ENCODE measurements around the gene METTL26.

Gene METTL26

DNA sequence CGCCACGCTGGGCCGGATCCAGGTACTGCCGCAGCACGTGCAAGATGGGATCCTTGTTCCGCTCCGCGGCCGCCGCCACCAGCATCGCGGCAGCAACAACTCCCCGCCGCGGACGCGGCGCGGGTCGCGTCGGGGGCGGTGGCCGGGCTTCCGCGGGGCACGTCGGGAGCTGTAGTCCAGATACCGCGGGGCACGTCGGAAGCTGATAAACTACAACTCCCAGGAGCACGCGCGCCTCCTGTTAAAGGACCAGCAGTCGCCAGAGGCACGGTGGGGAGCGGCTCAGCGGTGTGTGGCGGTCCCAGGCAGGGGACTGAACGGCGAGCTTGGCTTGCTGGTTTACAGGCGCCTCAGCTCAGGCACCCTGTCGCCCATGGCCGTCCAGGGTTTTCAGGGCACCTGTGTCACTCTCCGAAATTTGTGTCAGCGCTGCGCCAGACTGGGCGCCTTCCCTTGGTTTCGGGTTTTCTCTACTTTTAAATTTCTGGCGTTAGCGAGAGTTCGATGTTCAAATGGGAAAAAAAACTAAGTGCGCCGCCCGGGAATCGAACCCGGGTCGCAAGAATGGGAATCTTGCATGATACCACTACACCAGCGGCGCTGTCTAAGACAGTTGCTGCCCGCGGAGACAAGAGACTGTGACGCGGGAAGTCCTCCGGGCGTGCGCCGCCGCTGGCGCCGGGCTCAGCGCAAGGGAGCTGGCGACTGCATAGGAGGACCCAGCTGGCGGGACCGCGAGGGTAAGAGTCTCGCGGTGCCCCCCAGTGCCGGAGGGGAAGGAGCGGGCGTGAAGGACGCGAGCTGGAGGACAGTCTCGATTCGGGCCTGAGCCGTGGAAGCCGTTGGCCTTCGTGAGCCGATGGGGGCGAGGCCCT lies at the start of gene METTL26:
TSS of gene METTL26 (minus strand) at position 100 of the 875 bp plus-strand sequence. CDS start at position 85, 15 bp downstream.
- DNase-seq (ENCODE audit: low read depth) = peak; percentile 84

GRCh38 chr16:684961-685696 lies 49.0 kb upstream of the METTL26 start:
- DNase-seq (ENCODE audit: low read depth) = no peak

GRCh38 chr16:684071-684794 lies 48.1 kb upstream of the METTL26 start, which contains the start of gene JMJD8:
JMJD8 (minus strand) TSS chr16:684334; CDS start chr16:684319, 15 bp downstream.
- peak; percentile 97 for DNase-seq (ENCODE audit: low read depth)

DNA sequence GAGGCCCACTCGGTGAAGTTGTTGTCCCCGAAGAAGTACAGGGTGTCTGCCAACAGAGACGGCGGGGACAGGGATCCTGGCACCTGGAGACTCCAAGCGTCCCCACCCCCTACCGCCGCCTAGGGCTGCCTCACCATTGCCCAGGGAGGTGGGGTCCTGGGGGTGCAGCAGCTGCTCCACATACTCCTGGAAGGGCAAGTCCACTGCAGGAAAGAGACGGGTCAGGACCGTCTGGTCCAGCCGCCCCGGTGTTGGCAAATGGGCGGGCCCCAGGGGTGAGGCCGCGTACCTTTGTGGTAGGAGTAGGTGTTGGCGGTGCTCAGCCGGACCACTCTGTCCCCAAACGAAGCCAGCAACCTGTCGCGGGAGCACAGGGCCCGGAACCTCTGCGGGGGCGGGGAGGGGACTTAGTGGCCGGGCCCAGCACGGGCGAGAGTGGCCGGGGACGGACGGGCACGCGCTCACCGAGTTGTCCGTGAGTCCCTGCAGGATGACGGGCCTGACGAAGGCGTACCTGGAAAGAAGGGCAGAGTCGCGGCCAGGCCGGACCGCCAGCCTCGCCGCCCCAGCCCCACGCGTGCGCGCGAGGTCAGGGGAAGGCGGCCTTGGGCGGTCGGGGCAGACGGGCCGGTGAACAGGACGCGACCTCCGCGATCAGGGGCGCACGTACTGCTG lies 47.4 kb upstream of the METTL26 start:
- no peak for DNase-seq (ENCODE audit: low read depth)

DNA sequence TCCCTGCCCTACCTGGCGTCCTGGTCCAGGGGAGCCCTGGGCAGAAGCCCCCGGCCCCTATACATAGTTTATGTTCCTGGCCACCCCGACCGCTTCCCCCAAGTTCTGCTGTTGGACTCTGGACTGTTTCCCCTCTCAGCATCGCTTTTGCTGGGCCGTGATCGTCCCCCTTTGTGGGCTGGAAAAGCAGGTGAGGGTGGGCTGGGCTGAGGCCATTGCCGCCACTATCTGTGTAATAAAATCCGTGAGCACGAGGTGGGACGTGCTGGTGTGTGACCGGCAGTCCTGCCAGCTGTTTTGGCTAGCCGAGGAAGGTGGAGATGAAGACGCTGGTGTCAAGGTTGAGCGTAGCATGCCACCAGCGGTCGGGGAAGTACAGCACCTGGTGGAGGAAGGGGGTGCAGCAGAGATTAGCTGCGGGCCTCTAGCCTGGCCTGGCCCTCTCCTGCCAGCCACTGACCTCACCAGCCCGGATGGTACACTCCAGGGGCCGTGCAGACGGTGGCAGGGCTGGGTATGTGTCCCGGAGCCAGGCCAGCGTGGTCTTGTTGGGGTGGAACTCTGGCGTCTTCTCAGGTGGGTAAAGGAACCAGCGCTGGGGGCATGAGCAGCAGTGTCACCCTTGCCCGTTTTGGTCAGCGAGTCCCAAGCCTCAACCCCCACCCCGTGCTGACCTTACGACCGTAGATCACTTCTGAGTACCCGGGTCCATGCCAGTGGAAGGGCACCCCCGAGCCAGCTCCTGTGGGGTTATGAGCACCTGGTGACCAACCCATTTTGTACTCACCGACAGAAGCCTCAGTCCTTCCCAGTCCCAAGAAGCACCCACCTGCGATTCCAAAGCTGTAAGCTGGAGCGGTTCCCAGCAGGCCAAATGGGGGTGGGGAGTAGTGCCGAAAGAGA lies 46.6 kb upstream of the METTL26 start:
- no peak for DNase-seq (ENCODE audit: low read depth)

GRCh38 chr16:681746-682427 lies 45.8 kb upstream of the METTL26 start:
- no peak for DNase-seq (ENCODE audit: low read depth)

DNA sequence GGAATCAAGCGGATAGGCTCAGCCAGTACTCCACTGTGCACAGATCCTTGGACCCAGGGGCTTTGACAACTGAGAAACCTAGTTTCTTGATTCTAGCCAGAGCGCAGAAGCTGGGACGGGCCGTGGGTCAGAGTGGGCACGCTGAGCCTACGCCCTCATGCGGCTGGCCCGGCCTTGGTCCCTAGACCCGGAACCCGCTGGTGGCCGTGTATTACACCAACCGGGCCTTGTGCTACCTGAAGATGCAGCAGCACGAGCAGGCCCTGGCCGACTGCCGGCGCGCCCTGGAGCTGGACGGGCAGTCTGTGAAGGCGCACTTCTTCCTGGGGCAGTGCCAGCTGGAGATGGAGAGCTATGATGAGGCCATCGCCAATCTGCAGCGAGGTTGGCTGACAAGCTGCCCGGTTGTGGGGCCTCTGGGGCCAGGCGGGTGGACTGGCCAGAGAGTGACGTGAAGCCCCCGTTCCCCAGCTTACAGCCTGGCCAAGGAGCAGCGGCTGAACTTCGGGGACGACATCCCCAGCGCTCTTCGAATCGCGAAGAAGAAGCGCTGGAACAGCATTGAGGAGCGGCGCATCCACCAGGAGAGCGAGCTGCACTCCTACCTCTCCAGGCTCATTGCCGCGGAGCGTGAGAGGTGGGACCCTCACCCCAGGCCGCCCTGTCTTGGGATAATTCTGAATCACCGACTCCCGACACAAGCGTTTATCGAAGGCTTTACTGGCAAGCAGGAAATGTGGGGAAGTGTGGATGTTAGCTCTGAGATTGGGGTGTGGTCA lies 45.1 kb upstream of the METTL26 start:
- no peak for DNase-seq (ENCODE audit: low read depth)

DNA sequence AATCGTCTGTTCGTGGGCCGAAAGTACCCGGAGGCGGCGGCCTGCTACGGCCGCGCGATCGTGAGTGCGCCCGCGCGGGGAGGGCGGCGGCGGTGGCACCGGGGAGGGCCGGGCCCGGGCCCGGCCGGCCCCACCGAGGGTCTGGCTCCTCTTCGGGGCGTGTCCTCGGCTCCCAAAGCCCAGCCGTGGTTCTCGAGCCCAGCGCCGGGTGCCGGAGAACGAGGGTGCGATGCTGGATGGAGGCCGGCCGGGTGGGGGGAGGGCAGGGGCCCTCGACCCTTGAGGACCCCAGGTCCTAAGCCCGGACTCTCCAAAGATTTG lies 44.5 kb upstream of the METTL26 start:
- DNase-seq (ENCODE audit: low read depth) = no peak

- peak; percentile 84 for DNase-seq (ENCODE audit: low read depth)
These were observed 43.9 kb upstream of the METTL26 start, which contains the start of gene STUB1 for GRCh38 chr16:679814-680624. STUB1 (plus strand) TSS chr16:680410; CDS start chr16:680526, 116 bp downstream.

- DNase-seq (ENCODE audit: low read depth) = peak; percentile 35
These were observed 43.0 kb upstream of the METTL26 start for GRCh38 chr16:678858-679813.

- DNase-seq (ENCODE audit: low read depth) = no peak
These were observed 42.2 kb upstream of the METTL26 start for GRCh38 chr16:678209-678857.

DNA sequence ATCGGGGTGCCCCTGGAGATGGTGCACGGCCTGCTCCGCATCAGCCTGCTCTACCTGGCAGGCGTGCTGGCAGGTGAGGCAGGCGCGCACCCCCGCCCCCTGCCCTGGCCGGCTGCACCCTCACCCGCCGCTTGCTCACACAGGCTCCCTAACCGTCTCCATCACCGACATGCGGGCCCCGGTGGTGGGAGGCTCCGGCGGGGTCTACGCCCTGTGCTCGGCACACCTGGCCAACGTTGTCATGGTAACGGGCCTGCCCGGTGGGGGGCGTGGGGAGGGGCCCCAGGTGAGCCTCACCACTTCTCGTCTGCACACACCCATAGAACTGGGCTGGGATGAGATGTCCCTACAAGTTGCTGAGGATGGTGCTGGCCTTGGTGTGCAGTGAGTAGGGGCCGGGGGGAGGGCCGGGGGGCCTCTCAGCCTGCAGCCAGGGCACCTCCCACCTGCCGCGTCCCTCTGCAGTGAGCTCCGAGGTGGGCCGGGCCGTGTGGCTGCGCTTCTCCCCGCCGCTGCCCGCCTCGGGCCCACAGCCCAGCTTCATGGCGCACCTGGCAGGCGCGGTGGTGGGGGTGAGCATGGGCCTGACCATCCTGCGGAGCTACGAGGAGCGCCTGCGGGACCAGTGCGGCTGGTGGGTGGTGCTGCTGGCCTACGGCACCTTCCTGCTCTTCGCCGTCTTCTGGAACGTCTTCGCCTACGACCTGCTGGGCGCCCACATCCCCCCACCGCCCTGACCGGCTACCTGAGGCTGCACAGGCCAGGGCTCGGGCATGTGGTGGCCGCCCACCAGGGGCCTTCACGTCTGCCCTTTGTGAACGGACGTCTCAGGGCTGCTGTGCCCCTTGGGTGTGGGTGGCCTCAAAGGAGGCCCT lies 41.4 kb upstream of the METTL26 start:
- no peak for DNase-seq (ENCODE audit: low read depth)

DNA sequence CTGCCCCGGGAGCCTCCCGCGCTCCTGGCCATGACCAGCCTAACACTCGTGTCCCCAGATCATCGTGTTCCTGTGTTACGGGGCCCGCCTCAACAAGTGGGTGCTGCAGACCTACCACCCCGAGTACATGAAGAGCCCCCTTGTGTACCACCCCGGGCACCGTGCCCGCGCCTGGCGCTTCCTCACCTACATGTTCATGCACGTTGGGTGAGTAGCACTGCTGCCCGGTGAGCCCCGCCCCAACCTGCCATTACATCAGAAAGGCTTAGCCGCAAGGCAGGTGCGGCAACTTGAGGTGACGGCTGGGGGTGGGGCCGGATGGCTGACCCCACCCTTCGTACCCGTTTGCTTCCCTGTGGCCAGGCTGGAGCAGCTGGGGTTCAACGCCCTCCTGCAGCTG lies 40.8 kb upstream of the METTL26 start:
- DNase-seq (ENCODE audit: low read depth) = no peak

- DNase-seq (ENCODE audit: low read depth) = no peak
These were observed 40.4 kb upstream of the METTL26 start for GRCh38 chr16:676565-676902.

DNA sequence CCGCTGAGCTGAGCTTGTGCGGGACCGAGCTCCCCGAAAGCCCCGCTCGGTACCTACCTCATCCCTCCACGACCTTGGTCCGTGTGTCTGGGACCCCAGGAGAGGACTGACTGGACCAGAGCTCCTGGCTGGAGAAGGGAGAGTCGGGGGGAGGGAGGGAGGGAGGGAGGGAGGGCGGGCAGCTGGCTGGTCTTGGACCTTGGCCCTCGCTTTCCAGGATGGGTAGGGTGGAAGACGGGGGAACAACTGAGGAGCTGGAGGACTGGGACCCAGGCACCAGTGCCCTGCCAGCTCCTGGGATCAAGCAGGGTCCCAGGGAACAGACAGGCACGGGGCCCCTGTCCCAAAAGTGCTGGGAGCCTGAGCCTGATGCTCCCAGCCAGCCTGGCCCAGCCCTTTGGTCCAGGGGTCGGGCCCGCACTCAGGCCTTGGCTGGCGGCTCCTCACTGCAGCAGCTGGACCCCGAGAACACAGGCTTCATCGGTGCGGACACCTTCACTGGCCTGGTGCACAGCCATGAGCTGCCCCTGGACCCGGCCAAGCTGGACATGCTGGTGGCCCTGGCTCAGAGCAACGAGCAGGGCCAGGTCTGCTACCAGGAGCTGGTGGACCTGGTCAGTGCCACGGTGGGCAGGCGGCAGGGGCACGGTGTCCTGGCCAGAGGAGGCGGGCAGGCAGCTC lies 39.9 kb upstream of the METTL26 start:
- no peak for DNase-seq (ENCODE audit: low read depth)
